HL-60/S4 treated with phorbol 12-myristate 13-acetate at 8.2 ng/mL for 4 days and 3 days (cell line): ENCODE data around the gene UMAD1.

Experiments
- in situ Hi-C: fragments of 300-500 bp; cut with MboI; formaldehyde crosslinking; loops from 2 replicates; pipeline ENCODE4 v1.15.0; 2022; ENCODE audit warnings: low sequenced_read_pairs

Gene UMAD1

GRCh38 chr7:7761974-7762779, 121.6 kb downstream of the UMAD1 start:
- in situ Hi-C loops, result no loop called here

- in situ Hi-C loops, result no loop called here
Observed at GRCh38 chr7:7764520-7765396, 124.2 kb downstream of the UMAD1 start.

GRCh38 chr7:7765422-7765821, 124.9 kb downstream of the UMAD1 start:
- in situ Hi-C loops, result no loop called here

- in situ Hi-C loops, result no loop called here
Observed at GRCh38 chr7:7766671-7767070, 126.1 kb downstream of the UMAD1 start.

GRCh38 chr7:7768977-7769709, 128.6 kb downstream of the UMAD1 start:
- in situ Hi-C loops, result no loop called here

- in situ Hi-C loops, result no loop called here
Observed at GRCh38 chr7:7769710-7770627, 129.4 kb downstream of the UMAD1 start.

GRCh38 chr7:7771452-7771851, 130.9 kb downstream of the UMAD1 start:
- in situ Hi-C loops, result no loop called here

- in situ Hi-C loops, result no loop called here
Observed at GRCh38 chr7:7772397-7772821, 131.9 kb downstream of the UMAD1 start.

GRCh38 chr7:7773334-7774309, 133.1 kb downstream of the UMAD1 start:
- in situ Hi-C loops, result no loop called here

- in situ Hi-C loops, result no loop called here
Observed at GRCh38 chr7:7779888-7780287, 139.3 kb downstream of the UMAD1 start.

- in situ Hi-C loops, result no loop called here
Observed at GRCh38 chr7:7783001-7783400, 142.4 kb downstream of the UMAD1 start.

GRCh38 chr7:7785344-7785973, 144.9 kb downstream of the UMAD1 start:
- in situ Hi-C loops, result no loop called here

- in situ Hi-C loops, result no loop called here
Observed at GRCh38 chr7:7786595-7786994, 146.0 kb downstream of the UMAD1 start.

GRCh38 chr7:7789551-7789988, 149.0 kb downstream of the UMAD1 start:
- in situ Hi-C loops, result no loop called here

GRCh38 chr7:7790041-7790741, 149.6 kb downstream of the UMAD1 start:
- in situ Hi-C loops, result no loop called here

GRCh38 chr7:7791523-7791922, 151.0 kb downstream of the UMAD1 start:
- in situ Hi-C loops, result no loop called here

GRCh38 chr7:7792056-7792455, 151.5 kb downstream of the UMAD1 start:
- in situ Hi-C loops, result no loop called here

- in situ Hi-C loops, result no loop called here
Observed at GRCh38 chr7:7793249-7793648, 152.7 kb downstream of the UMAD1 start.
